Lower leg skin (tissue), 3 donors: ENCODE measurements around the gene SSTR1.

Experiments
- POLR2A ChIP-seq, 2 donors: fragments of 450-650 bp; IDR thresholded peaks; one replicate each; pipeline ENCODE4 v1.6.1; 2016 to 2017; ENCODE audit warnings: antibody characterized with exemption in 2 of 2, mild to moderate bottlenecking in 1 of 2, moderate library complexity in 1 of 2
- TF ChIP-seq, protein P1 (sequence below), 3 donors: fragments of 450-650 bp; IDR thresholded peaks; one replicate each; pipeline ENCODE4 v1.5.1; 2016; ENCODE audit warnings: antibody characterized with exemption in 3 of 3, mild to moderate bottlenecking in 3 of 3, moderate library complexity in 2 of 3

DNA sequence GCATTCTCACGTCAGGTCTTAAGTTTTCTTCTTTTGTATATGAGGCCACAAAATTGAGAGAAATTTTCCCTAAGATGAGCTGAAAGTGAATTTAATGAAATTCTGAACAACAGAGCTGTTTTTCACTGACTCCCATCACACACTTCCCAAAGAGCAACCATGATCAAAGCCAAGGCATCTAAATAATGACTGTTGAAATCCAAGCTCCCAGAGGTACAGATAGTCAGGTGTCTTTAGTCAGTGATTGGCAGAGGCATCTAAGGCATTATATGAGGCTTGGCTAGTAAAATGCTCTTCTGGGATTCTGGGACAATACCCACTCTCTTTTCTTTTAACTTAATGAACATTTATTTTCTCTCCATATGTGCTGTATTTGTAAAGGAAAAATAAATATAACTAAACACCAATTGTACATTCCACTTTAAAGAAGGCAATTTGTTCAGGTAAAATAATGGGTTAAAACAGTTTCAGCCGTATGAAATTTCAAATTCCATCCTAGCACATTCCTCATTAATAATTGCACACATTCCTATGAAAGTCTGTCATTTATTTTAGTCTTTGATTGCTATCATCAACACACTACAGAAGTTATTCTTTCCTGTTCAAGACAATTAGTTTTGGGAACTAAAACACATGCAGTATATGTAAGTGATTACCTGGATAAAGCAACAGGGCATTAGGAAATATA lies 871 bp upstream of the SSTR1 start:
- TF ChIP-seq, protein P1, sequence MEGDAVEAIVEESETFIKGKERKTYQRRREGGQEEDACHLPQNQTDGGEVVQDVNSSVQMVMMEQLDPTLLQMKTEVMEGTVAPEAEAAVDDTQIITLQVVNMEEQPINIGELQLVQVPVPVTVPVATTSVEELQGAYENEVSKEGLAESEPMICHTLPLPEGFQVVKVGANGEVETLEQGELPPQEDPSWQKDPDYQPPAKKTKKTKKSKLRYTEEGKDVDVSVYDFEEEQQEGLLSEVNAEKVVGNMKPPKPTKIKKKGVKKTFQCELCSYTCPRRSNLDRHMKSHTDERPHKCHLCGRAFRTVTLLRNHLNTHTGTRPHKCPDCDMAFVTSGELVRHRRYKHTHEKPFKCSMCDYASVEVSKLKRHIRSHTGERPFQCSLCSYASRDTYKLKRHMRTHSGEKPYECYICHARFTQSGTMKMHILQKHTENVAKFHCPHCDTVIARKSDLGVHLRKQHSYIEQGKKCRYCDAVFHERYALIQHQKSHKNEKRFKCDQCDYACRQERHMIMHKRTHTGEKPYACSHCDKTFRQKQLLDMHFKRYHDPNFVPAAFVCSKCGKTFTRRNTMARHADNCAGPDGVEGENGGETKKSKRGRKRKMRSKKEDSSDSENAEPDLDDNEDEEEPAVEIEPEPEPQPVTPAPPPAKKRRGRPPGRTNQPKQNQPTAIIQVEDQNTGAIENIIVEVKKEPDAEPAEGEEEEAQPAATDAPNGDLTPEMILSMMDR (IDR thresholded peaks at IDR 0.05): no peak
- TF ChIP-seq POLR2A (IDR thresholded peaks at IDR 0.05): no peak
